Cardiac muscle cell (in vitro differentiated cells and primary cell): Measurements from ENCODE around the gene ATG16L2. TPM values are rescaled to one million over a fixed set of nuclear protein-coding genes. Genes with fewer than 3 reads are reported as not detected.
"Not testable (repeated sequence)": the region's sequence is repeated elsewhere in the genome, so short reads cannot be mapped to it uniquely, and the experiment has no call there.

Experiments
- DNase-seq, 2 donors: peaks; one replicate each; pipeline versions ENCODE4 v3.0.0 to v3.0.0-alpha.2; 2010 to 2017; ENCODE audit warnings: low read depth in 1 of 2, low spot score in 1 of 2
- H3K27ac ChIP-seq: fragments of 200-600 bp; sonication (generic); 2 replicates; pipeline ENCODE4 v1.5.1; 2016
- H3K27me3 ChIP-seq: fragments of 200-600 bp; sonication (generic); 2 replicates; pipeline ENCODE4 v1.6.0; 2016; ENCODE audit warnings: control low read depth
- H3K36me3 ChIP-seq: fragments of 200-600 bp; sonication (generic); 2 replicates; pipeline ENCODE4 v1.5.1; 2016; ENCODE audit warnings: control low read depth
- H3K4me1 ChIP-seq: fragments of 200-600 bp; sonication (generic); 2 replicates; pipeline ENCODE4 v1.8.1; 2017; ENCODE audit warnings: low read depth, mild to moderate bottlenecking, mixed run types
- H3K4me3 ChIP-seq: fragments of 200-600 bp; sonication (generic); 2 replicates; pipeline ENCODE4 v1.5.1; 2016; ENCODE audit warnings: mild to moderate bottlenecking
- H3K9me3 ChIP-seq: fragments of 200-600 bp; sonication (generic); 2 replicates; pipeline ENCODE4 v1.5.1; 2017; ENCODE audit warnings: low read depth, mild to moderate bottlenecking, control low read depth
- CTCF ChIP-seq: IDR thresholded peaks from 2 replicates; pipeline ENCODE4 v1.5.1; 2012; ENCODE audit warnings: low read depth, mild to moderate bottlenecking, low read length
- polyA plus RNA-seq: library from polyadenylated mRNA; unstranded; fragments of >200 nt; fragmentation: Nextera tagmentation; extraction: Ambion mirVana; gene quantifications from 2 replicates; pipeline ENCODE4 v1.2.1, GENCODE V29; 2016
- total RNA-seq: library from RNA; depleted of rRNA; stranded (reverse); fragments of >200 nt; gene quantifications from 2 replicates; pipeline ENCODE4 v1.2.3, GENCODE V29; 2016

ATG16L2 gene
- total and polyA plus RNA-seq, 2 experiments from 2014 or later: 47.8 to 66.8 TPM

- H3K4me3 ChIP-seq: peak within 1 kb of the TSS; percentile 73
- peak; percentile 96 to 98 for DNase-seq
- no peaks in the 10 kb centered on the region for H3K27me3 ChIP-seq
- H3K36me3 ChIP-seq: no peaks in the 10 kb centered on the region
- no peaks in the 10 kb centered on the region for H3K9me3 ChIP-seq
- TF ChIP-seq CTCF: peak; percentile 98
- H3K4me1 ChIP-seq: peaks cover 28% of the 10 kb centered on the region
- H3K27ac ChIP-seq: peak within 1 kb of the TSS; percentile 88
These were observed 20.5 kb upstream of the ATG16L2 start, which contains the start of gene STARD10 for GRCh38 chr11:72793425-72794367. STARD10 (minus strand) TSS chr11:72794047; CDS start chr11:72781181, 12,866 bp downstream.

- no peak for DNase-seq
- H3K27ac ChIP-seq: peak overlapping the region; percentile 39
- H3K36me3 ChIP-seq: no peaks in the 10 kb centered on the region
- H3K9me3 ChIP-seq: no peaks in the 10 kb centered on the region
- no peaks in the 10 kb centered on the region for H3K27me3 ChIP-seq
- peaks cover 7% of the 10 kb centered on the region for H3K4me1 ChIP-seq
- no peak overlapping the region for H3K4me3 ChIP-seq
- TF ChIP-seq CTCF: no peak
These were observed 15.8 kb upstream of the ATG16L2 start for GRCh38 chr11:72798361-72798760.

GRCh38 chr11:72799441-72799840, 14.8 kb upstream of the ATG16L2 start:
- Histone ChIP-seq H3K4me1 (peaks cover 5% of the 10 kb centered on the region), H3K9me3 (no peaks in the 10 kb centered on the region), H3K36me3 (no peaks in the 10 kb centered on the region), H3K4me3 (no peak overlapping the region), H3K27me3 (no peaks in the 10 kb centered on the region), H3K27ac (no peak overlapping the region)
- TF ChIP-seq CTCF: no peak
- DNase-seq: no peak

GRCh38 chr11:72802822-72803221, 11.4 kb upstream of the ATG16L2 start:
- TF ChIP-seq CTCF: no peak
- no peaks in the 10 kb centered on the region for H3K9me3 ChIP-seq
- no peaks in the 10 kb centered on the region for H3K27me3 ChIP-seq
- no peaks in the 10 kb centered on the region for H3K36me3 ChIP-seq
- H3K4me1 ChIP-seq: no peaks in the 10 kb centered on the region
- no peak overlapping the region for H3K27ac ChIP-seq
- no peak overlapping the region for H3K4me3 ChIP-seq
- no peak for DNase-seq

- H3K4me1 ChIP-seq: no peaks in the 10 kb centered on the region
- H3K27me3 ChIP-seq: no peaks in the 10 kb centered on the region
- TF ChIP-seq CTCF: no peak
- no peaks in the 10 kb centered on the region for H3K9me3 ChIP-seq
- no peak overlapping the region for H3K27ac ChIP-seq
- H3K4me3 ChIP-seq: no peak overlapping the region
- H3K36me3 ChIP-seq: no peaks in the 10 kb centered on the region
- DNase-seq: no peak
These were observed 9.0 kb upstream of the ATG16L2 start for GRCh38 chr11:72805216-72805615.

GRCh38 chr11:72806378-72806777, 7.8 kb upstream of the ATG16L2 start:
- DNase-seq, H3K4me3 ChIP-seq, H3K9me3 ChIP-seq, H3K27me3 ChIP-seq, H3K36me3 ChIP-seq, H3K27ac ChIP-seq, H3K4me1 ChIP-seq: not testable (repeated sequence)
